Panc1 (cell line): Measurements from ENCODE around the gene EIF3F. TPM values are rescaled to one million over a fixed set of nuclear protein-coding genes. Genes with fewer than 3 reads are reported as not detected.

Experiments
- ATAC-seq: fragments of 200-7000 bp; cut with Tn5 transposase; 2 replicates; pipeline ENCODE4 v1.9.1; 2020; ENCODE audit warnings: mild to moderate bottlenecking, moderate library complexity
- BruUV-seq: library from RNA; stranded (reverse); fragments of 400-500 nt; replicated peaks from 2 replicates; lab custom pipeline; 2021; lab: Mats Ljungman, UMichigan
- CTCF ChIA-PET: fragments of 300-600 bp; sonication (Branson Sonifier 250); formaldehyde crosslinking; loops from one replicate; lab custom pipeline; 2022; ENCODE audit warnings: antibody characterized with exemption; lab: Charles Lee
- POLR2A ChIA-PET: fragments of 300-600 bp; sonication (Branson Sonifier 250); formaldehyde crosslinking; loops from one replicate; lab custom pipeline; 2022; ENCODE audit warnings: antibody characterized with exemption; lab: Charles Lee
- DNase-seq: peaks from one replicate; pipeline ENCODE4 v3.0.0-alpha.2; 2010; ENCODE audit warnings: low read depth, low spot score
- H3K27ac ChIP-seq: 2 replicates; pipeline ENCODE4 v1.5.1; 2011; ENCODE audit warnings: mild to moderate bottlenecking, low read length, inconsistent platforms
- H3K27me3 ChIP-seq: fragments of 200-500 bp; sonication (Bioruptor generic); 2 replicates; pipeline ENCODE4 v1.6.0; 2014; ENCODE audit warnings: low read length, inconsistent platforms; ENCODE audit not compliant: control insufficient read depth, insufficient read depth
- H3K36me3 ChIP-seq: fragments of 200-500 bp; sonication (Bioruptor generic); 2 replicates; pipeline ENCODE4 v1.5.1; 2014; ENCODE audit warnings: inconsistent platforms, mild to moderate bottlenecking, low read length, moderate library complexity; ENCODE audit not compliant: control insufficient read depth, insufficient read depth
- H3K4me1 ChIP-seq: 2 replicates; pipeline ENCODE4 v1.5.1; 2011; ENCODE audit warnings: inconsistent platforms, mild to moderate bottlenecking, low read length, moderate library complexity; ENCODE audit not compliant: control insufficient read depth, insufficient read depth
- H3K4me3 ChIP-seq, 2 experiments: 2 replicates each; pipeline ENCODE4 v1.5.1; 2011 to 2012; ENCODE audit warnings: low read depth in 2 of 2, low read length in 2 of 2, mild to moderate bottlenecking in 2 of 2, inconsistent platforms in 1 of 2, moderate library complexity in 1 of 2
- H3K9me3 ChIP-seq: fragments of 200-500 bp; sonication (Bioruptor generic); 2 replicates; pipeline ENCODE4 v1.5.1; 2014; ENCODE audit warnings: low read depth, mild to moderate bottlenecking, inconsistent platforms, low read length, moderate library complexity; ENCODE audit not compliant: control insufficient read depth, insufficient read depth
- POLR2AphosphoS5 ChIP-seq: IDR thresholded peaks from 2 replicates; pipeline ENCODE4 v1.6.1; 2012; ENCODE audit warnings: mild to moderate bottlenecking, low read depth, low read length, moderate library complexity
- SIN3A ChIP-seq: IDR thresholded peaks from 2 replicates; pipeline ENCODE4 v1.6.1; 2012; ENCODE audit warnings: low read depth, mild to moderate bottlenecking, low read length, moderate library complexity, borderline replicate concordance; ENCODE audit not compliant: insufficient read depth
- TCF7L2 ChIP-seq: IDR thresholded peaks from 2 replicates; pipeline ENCODE4 v1.6.1; 2011; ENCODE audit warnings: mild to moderate bottlenecking, low read depth, low read length, inconsistent platforms
- in situ Hi-C: cut with HindIII; loops from 2 replicates; pipeline ENCODE4 v1.10.0; 2016; ENCODE audit warnings: low sequenced_read_pairs, low pct_unique_long_range_greater_than_20kb
- intact Hi-C: fragments of 100-400 bp; cut with micrococcal nuclease; formaldehyde crosslinking; loops from one replicate; pipeline ENCODE4 v1.10.0; 2022; ENCODE audit not compliant: unreplicated experiment
- total RNA-seq: library from RNA; stranded (reverse); gene quantifications from one replicate; pipeline ENCODE4 v1.2.1, GENCODE V29; 2021; ENCODE audit not compliant: unreplicated experiment
- TF ChIP-seq, protein P1 (sequence below): fragments of 450-650 bp; IDR thresholded peaks from 2 replicates; pipeline ENCODE4 v1.5.1; 2017; ENCODE audit warnings: mild to moderate bottlenecking
- TF ChIP-seq, protein P2 (sequence below), 2 experiments: IDR thresholded peaks; 2 replicates each; pipeline ENCODE4 v1.6.1; 2011 to 2012; ENCODE audit warnings: low read depth in 2 of 2, control low read depth in 1 of 2, low read length in 1 of 2, mild to moderate bottlenecking in 1 of 2, moderate library complexity in 1 of 2; ENCODE audit not compliant: insufficient read depth in 1 of 2

The EIF3F gene
- total RNA-seq, 1 experiment from 2014 or later, result 387 TPM

DNA sequence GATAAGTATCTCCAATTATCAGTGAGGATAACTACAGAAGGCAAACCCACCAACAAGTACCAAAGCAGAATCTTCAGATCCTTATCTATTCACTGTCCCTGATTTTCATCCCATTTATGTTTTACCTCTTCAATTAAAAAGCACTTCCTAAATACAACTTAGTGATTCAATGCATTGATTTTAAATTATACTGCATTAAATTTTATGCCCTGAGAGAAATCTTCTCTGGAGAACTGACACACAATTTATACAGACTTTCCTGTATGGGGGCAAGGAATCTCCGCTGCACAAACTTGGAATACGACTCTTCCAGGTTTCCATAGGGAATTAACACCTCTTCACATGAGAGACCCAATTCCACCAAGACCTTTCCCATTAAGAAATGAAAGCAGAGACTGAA is 45.5 kb upstream of the EIF3F start, which contains the start of gene OR10A3:
OR10A3 (minus strand) TSS at position 101 of the 400 bp plus-strand sequence. CDS start 2,188 bp downstream, outside the sequence.
- BruUV-seq, result no TSS peak
- H3K4me3 ChIP-seq, result no peak within 1 kb of the TSS
- H3K27me3 ChIP-seq, result no peaks in the 10 kb centered on the region; the same call in 1 of the 2 replicates
- in situ Hi-C loops (no loop called here), intact Hi-C loops (no loop called here)
- H3K9me3 ChIP-seq, result peaks cover 10% of the 10 kb centered on the region; the same call in 1 of the 2 replicates
- DNase-seq (no peak), ATAC-seq (no peak)
- H3K4me1 ChIP-seq, result no peaks in the 10 kb centered on the region
- POLR2A ChIA-PET, result no interaction called here
- no peaks in the 10 kb centered on the region for H3K36me3 ChIP-seq
- no peak within 1 kb of the TSS for H3K27ac ChIP-seq
- TF ChIP-seq, protein P1, sequence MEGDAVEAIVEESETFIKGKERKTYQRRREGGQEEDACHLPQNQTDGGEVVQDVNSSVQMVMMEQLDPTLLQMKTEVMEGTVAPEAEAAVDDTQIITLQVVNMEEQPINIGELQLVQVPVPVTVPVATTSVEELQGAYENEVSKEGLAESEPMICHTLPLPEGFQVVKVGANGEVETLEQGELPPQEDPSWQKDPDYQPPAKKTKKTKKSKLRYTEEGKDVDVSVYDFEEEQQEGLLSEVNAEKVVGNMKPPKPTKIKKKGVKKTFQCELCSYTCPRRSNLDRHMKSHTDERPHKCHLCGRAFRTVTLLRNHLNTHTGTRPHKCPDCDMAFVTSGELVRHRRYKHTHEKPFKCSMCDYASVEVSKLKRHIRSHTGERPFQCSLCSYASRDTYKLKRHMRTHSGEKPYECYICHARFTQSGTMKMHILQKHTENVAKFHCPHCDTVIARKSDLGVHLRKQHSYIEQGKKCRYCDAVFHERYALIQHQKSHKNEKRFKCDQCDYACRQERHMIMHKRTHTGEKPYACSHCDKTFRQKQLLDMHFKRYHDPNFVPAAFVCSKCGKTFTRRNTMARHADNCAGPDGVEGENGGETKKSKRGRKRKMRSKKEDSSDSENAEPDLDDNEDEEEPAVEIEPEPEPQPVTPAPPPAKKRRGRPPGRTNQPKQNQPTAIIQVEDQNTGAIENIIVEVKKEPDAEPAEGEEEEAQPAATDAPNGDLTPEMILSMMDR, result no peak
- TF ChIP-seq TCF7L2 (no peak), SIN3A (no peak), POLR2AphosphoS5 (no peak)
- TF ChIP-seq, protein P2, sequence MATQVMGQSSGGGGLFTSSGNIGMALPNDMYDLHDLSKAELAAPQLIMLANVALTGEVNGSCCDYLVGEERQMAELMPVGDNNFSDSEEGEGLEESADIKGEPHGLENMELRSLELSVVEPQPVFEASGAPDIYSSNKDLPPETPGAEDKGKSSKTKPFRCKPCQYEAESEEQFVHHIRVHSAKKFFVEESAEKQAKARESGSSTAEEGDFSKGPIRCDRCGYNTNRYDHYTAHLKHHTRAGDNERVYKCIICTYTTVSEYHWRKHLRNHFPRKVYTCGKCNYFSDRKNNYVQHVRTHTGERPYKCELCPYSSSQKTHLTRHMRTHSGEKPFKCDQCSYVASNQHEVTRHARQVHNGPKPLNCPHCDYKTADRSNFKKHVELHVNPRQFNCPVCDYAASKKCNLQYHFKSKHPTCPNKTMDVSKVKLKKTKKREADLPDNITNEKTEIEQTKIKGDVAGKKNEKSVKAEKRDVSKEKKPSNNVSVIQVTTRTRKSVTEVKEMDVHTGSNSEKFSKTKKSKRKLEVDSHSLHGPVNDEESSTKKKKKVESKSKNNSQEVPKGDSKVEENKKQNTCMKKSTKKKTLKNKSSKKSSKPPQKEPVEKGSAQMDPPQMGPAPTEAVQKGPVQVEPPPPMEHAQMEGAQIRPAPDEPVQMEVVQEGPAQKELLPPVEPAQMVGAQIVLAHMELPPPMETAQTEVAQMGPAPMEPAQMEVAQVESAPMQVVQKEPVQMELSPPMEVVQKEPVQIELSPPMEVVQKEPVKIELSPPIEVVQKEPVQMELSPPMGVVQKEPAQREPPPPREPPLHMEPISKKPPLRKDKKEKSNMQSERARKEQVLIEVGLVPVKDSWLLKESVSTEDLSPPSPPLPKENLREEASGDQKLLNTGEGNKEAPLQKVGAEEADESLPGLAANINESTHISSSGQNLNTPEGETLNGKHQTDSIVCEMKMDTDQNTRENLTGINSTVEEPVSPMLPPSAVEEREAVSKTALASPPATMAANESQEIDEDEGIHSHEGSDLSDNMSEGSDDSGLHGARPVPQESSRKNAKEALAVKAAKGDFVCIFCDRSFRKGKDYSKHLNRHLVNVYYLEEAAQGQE (IDR thresholded peaks at IDR 0.05; ENCODE audit: insufficient read depth in 1 of 2, low read depth in 2 of 2, low read length in 1 of 2), result no peak
- CTCF ChIA-PET, result no interaction called here

DNA sequence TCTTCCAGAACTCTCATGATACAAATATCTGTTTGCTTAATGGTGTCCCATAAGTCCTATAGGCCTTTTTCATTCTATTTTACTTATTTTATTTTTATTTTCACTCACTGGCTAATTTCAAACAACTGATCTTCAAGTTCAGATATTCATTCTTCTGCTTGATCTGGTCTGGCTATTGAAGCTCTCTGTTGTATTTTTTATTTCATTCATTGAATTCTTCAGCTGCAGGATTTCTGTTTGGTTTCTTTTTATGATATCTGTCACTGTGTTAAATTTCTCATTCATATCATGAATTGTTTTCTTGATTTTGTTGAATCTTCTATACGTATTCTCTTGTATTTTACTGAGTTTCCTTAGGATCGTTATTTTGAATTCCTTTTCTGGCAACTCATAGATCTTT is 43.0 kb upstream of the EIF3F start:
- H3K9me3 ChIP-seq, result peaks cover 10% of the 10 kb centered on the region; the same call in 1 of the 2 replicates
- no peaks in the 10 kb centered on the region for H3K36me3 ChIP-seq
- TF ChIP-seq, protein P2 (IDR thresholded peaks at IDR 0.05; ENCODE audit: insufficient read depth in 1 of 2, low read depth in 2 of 2, low read length in 1 of 2), result no peak
- TF ChIP-seq, protein P1, result no peak
- TF ChIP-seq SIN3A (no peak), TCF7L2 (no peak), POLR2AphosphoS5 (no peak)
- H3K4me3 ChIP-seq, result no peak overlapping the region
- no peak overlapping the region for H3K27ac ChIP-seq
- ChIA-PET POLR2A (no interaction called here), CTCF (no interaction called here)
- BruUV-seq, result no TSS peak
- intact Hi-C loops (no loop called here), in situ Hi-C loops (no loop called here)
- H3K4me1 ChIP-seq, result no peaks in the 10 kb centered on the region
- peaks cover under 1% of the 10 kb centered on the region; the same call in 1 of the 2 replicates for H3K27me3 ChIP-seq
- DNase-seq (no peak), ATAC-seq (no peak)
